Neural cell (in vitro differentiated cells): Measurements from ENCODE around the gene CCT5.

Experiments
- CTCF ChIP-seq: fragments of 450-650 bp; IDR thresholded peaks from 2 replicates; pipeline ENCODE4 v1.5.1; 2014; ENCODE audit warnings: antibody characterized with exemption, mild to moderate bottlenecking, moderate library complexity; ENCODE audit not compliant: poor library complexity, severe bottlenecking
- EP300 ChIP-seq: fragments of 450-650 bp; conservative IDR thresholded peaks from 2 replicates; pipeline ENCODE4 v1.6.1; 2014; ENCODE audit warnings: antibody characterized with exemption, mild to moderate bottlenecking, moderate library complexity; ENCODE audit not compliant: poor library complexity, severe bottlenecking
- EZH2 ChIP-seq: fragments of 200-600, 300-800 bp; shearing (Covaris generic), sonication (generic); IDR thresholded peaks from 2 replicates; pipeline ENCODE4 v1.6.1; 2014; ENCODE audit warnings: antibody characterized with exemption, low read length, borderline replicate concordance, mild to moderate bottlenecking; ENCODE audit not compliant: insufficient read depth, poor library complexity, severe bottlenecking
- POLR2AphosphoS5 ChIP-seq: IDR thresholded peaks from 2 replicates; pipeline ENCODE4 v1.6.1; 2012
- REST ChIP-seq: IDR thresholded peaks from 2 replicates; pipeline ENCODE4 v1.6.1; 2012; ENCODE audit warnings: borderline replicate concordance
- SMC3 ChIP-seq: fragments of 450-650 bp; conservative IDR thresholded peaks from 2 replicates; pipeline ENCODE4 v1.6.1; 2014; ENCODE audit warnings: antibody characterized with exemption, mild to moderate bottlenecking, moderate library complexity; ENCODE audit not compliant: poor library complexity

DNA sequence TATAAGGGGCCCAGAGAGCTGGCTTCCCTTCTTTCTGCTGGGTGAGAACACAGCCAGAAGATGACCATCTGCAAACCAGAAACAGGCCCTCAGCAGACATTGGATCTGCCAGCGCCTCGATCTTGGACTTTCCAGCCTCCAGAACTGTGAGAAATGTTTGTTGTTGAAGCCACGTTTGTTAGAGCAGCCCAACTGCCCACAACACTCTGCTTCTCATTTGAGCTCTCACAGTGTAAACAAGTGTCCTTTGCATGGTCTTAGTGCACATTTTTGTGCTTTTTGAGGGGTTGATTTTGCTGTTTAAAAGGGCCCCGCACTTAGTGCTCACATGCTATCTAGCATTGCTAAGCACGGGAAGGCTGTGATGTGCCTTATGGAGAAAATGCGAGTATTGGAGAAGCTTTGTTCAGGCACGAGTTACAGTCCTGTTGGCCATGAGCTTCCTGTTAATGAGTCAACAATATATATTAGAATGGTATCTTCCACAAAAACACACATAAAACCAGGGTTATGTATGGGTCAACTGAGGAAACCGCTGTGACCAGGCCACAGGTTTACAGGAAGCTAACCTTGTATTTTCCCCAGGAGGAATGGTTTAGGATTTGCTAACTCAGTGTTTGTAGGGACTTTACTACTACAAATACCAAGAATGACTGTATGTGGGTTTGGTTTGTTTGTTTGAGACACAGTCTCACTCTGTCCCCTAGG lies 45.7 kb downstream of the CCT5 start:
- TF ChIP-seq CTCF (no peak), POLR2AphosphoS5 (no peak), SMC3 (no peak), EZH2 (no peak), REST (no peak), EP300 (no peak)
